GM12892 (cell line): ENCODE results near the gene WWP2.

ENCODE experiments used
- POLR2A ChIP-seq: IDR thresholded peaks from 2 replicates; pipeline ENCODE4 v1.6.1; 2011; ENCODE audit warnings: low read depth, low read length, control low read depth
- POLR2AphosphoS5 ChIP-seq: IDR thresholded peaks from 2 replicates; pipeline ENCODE4 v1.6.1; 2011; ENCODE audit warnings: low read depth, low read length, control low read depth

DNA sequence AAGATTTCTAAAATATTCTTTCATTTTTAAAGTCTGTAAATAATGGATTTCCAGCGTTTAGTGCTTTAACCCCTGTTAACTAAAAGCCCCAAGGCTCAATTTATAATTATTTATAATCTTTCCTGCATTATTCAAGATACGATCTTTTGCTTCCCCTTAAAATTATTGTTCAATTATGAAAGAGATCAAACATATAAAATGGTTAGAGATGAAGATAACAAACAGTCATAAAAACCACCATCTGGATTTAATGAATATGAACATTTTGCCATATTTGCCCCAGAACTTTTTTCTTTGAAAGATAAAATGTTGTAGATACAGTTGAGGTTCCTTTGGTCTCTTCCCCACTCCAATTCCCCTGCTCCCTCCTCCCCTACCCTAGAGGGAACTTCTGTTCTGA, 17.6 kb downstream of the WWP2 start:
- TF ChIP-seq POLR2A, result no peak
- TF ChIP-seq POLR2AphosphoS5, result no peak
